Colonic mucosa (tissue), 4 donors: ENCODE results near the gene JAKMIP1. TPM values are rescaled to one million over a fixed set of nuclear protein-coding genes. Genes with fewer than 3 reads are reported as not detected.

ENCODE experiments used
- DNase-seq: peaks from one replicate; pipeline ENCODE4 v3.0.0-alpha.2; 2020
- H3K27ac ChIP-seq: fragments of 200-600 bp; one replicate; pipeline ENCODE4 v1.8.0; 2021
- H3K27me3 ChIP-seq: fragments of 200-600 bp; one replicate; pipeline ENCODE4 v1.8.0; 2021
- H3K36me3 ChIP-seq: fragments of 200-600 bp; one replicate; pipeline ENCODE4 v1.8.0; 2021
- H3K4me1 ChIP-seq: fragments of 200-600 bp; one replicate; pipeline ENCODE4 v1.8.0; 2021; ENCODE audit warnings: mild to moderate bottlenecking
- H3K4me3 ChIP-seq: fragments of 200-600 bp; one replicate; pipeline ENCODE4 v1.8.0; 2021
- H3K9ac ChIP-seq, 2 donors: one replicate each; pipeline ENCODE4 v1.7.0; 2013; ENCODE audit warnings: control low read depth in 2 of 2, low read depth in 2 of 2, low read length in 2 of 2
- H3K9me3 ChIP-seq: fragments of 200-600 bp; one replicate; pipeline ENCODE4 v1.8.0; 2021
- CTCF ChIP-seq: fragments of 200-600 bp; IDR thresholded peaks from one replicate; pipeline ENCODE4 v1.8.0; 2022; ENCODE audit warnings: antibody characterized with exemption, mild to moderate bottlenecking
- intact Hi-C: fragments of 100-400 bp; cut with DNase I; formaldehyde crosslinking; loops from one replicate; pipeline ENCODE4 v1.14.1; 2022
- total RNA-seq, 2 donors: library from RNA; stranded (reverse); fragmentation: NEBNext Ultra II Directional in 1 of 2; extraction: Animal tissue kit (Norgen Biotek cat#: 25700) in 1 of 2; gene quantifications; one replicate each; pipeline ENCODE4 v1.2.1, GENCODE V29; 2021
- donor health status: healthy.
- donor health status: DM: no; HTN: no; CAD: no.
- donor health status: DM: no; HTN: no; CAD: no.

JAKMIP1 gene
- total RNA-seq, 2 donors from 2014 or later: 0.19 to 0.42 TPM

DNA sequence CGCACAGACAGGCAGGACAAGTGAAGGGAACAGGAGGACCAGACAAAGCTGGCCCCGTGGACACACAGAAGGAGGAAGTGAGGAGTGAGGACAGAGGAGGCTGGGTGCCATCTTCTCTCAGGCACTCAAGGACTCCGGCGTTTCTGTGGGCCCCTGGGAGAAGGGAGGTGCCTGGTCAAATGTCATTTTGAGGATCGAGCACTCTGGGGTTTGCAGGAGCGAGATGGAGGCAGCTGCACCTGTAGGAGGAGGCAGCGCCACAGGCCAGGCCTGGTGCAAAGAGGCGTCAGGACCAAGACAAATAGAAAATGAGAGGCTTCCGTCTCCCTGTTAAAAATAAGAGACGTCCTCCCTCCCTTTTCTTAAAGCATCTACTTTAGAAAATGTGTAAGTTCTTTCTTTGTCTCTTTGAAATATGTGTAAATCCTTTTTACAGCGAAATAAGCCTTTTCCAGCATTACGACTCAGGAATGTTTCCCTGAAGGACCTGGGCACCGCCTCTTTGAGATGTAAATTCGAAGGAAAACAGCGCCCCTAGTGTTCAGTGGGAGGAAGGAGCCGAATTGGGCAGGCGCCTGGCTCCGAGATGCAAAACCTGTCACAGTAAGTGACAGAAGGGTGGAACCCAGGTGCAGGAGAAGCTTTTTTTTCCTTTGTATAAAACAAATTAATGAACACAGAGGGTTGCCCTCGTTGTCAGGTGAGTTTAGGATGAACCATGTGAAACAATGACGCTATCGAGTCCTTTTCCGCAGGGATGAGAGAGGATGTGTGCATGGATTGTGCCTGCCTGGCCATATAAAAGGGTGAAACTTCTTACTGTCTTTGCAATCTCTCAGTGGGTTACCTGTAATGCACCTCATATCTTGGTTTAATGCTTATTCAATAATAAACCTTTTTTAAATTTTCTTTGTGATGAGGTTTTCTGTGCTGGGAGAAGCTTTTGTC lies 180.8 kb downstream of the JAKMIP1 start:
- H3K9me3 ChIP-seq: no peaks in the 10 kb centered on the region

GRCh38 chr4:6018331-6018730 lies 182.0 kb downstream of the JAKMIP1 start, which contains the start of gene C4orf50:
Gene C4orf50, minus strand, starts transcription at chr4:6018431.
- no peak for DNase-seq
- Histone ChIP-seq H3K4me3 (no peak within 1 kb of the TSS), H3K27ac (no peak within 1 kb of the TSS), H3K4me1 (no peaks in the 10 kb centered on the region), H3K27me3 (no peaks in the 10 kb centered on the region), H3K9ac (no peak within 1 kb of the TSS), H3K9me3 (no peaks in the 10 kb centered on the region), H3K36me3 (no peaks in the 10 kb centered on the region)
- intact Hi-C loops: no loop called here
- no peak for TF ChIP-seq CTCF

More for the DNA sequence above, 180.8 kb downstream of the JAKMIP1 start:
- Histone ChIP-seq H3K27me3 (no peaks in the 10 kb centered on the region), H3K9ac (no peak overlapping the region), H3K27ac (no peak overlapping the region), H3K4me3 (no peak overlapping the region), H3K4me1 (no peaks in the 10 kb centered on the region), H3K36me3 (no peaks in the 10 kb centered on the region)
- peak; percentile 42 for DNase-seq
- TF ChIP-seq CTCF: peak; percentile 76
- intact Hi-C loops: no loop called here

GRCh38 chr4:6017800-6018199 lies 182.5 kb downstream of the JAKMIP1 start:
- no peak overlapping the region for H3K27ac ChIP-seq
- DNase-seq: no peak
- no peaks in the 10 kb centered on the region for H3K4me1 ChIP-seq
- no peak overlapping the region for H3K9ac ChIP-seq
- intact Hi-C loops: no loop called here
- no peaks in the 10 kb centered on the region for H3K36me3 ChIP-seq
- no peak for TF ChIP-seq CTCF
- no peaks in the 10 kb centered on the region for H3K27me3 ChIP-seq
- no peaks in the 10 kb centered on the region for H3K9me3 ChIP-seq
- no peak overlapping the region for H3K4me3 ChIP-seq

DNA sequence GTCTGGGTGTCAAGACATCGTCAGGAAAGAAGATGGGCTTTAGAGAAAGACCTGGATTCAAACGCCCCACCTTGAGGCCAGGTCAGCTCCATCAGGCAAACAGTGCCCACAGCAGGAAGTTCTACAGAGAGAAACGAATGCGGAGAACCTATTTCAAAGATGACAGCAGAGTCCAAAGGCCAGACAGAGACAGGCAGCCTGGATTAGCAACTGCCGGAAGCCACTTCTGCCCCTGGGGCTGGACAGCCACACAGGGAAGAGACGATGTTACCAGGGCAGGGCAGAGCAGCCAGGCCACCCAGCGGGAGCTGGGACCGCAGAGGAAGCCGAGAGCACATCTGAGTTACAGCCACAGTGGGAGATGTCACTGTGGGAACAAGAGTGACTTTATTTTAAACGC lies 183.3 kb downstream of the JAKMIP1 start:
- intact Hi-C loops: no loop called here
- Histone ChIP-seq H3K4me3 (no peak overlapping the region), H3K9ac (no peak overlapping the region), H3K4me1 (no peaks in the 10 kb centered on the region), H3K36me3 (no peaks in the 10 kb centered on the region), H3K27ac (no peak overlapping the region), H3K27me3 (no peaks in the 10 kb centered on the region), H3K9me3 (no peaks in the 10 kb centered on the region)
- no peak for TF ChIP-seq CTCF
- DNase-seq: no peak

- no peaks in the 10 kb centered on the region for H3K27me3 ChIP-seq
- intact Hi-C loops: no loop called here
- no peak overlapping the region for H3K9ac ChIP-seq
- no peak for TF ChIP-seq CTCF
- DNase-seq: no peak
- H3K27ac ChIP-seq: no peak overlapping the region
- H3K4me1 ChIP-seq: no peaks in the 10 kb centered on the region
- no peaks in the 10 kb centered on the region for H3K36me3 ChIP-seq
- H3K4me3 ChIP-seq: no peak overlapping the region
- H3K9me3 ChIP-seq: no peaks in the 10 kb centered on the region
Measured at GRCh38 chr4:6013564-6013963, 186.8 kb downstream of the JAKMIP1 start.
